DMS153 treated with DMSO at 0.1 percent for 48 hours (cell line): ENCODE results near the gene IL16.

Source experiments
- DNase-seq: peaks from one replicate; lab custom pipeline; 2025; ENCODE audit not compliant: unreplicated experiment; lab: John Stamatoyannopoulos, UW

The IL16 gene

DNA sequence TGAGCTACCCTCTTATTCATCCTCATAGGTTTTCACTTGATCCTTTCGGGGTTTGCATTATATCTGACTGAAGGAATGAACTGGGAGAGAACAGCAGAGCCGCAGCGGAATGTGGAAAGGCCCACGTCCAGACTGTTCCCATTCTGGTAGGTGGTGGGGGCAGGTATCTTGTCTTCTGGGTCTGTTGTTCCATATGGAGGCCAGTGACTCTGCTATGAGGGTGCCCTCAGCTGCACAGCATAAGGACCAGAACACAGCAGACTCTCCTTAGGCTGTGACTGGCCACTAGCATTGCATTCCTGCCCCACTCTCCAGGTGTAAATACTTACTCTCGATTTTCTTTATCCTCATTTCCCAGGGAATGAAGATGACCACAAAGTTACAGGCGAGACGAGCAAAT, 165.2 kb downstream of the IL16 start:
- no peak for DNase-seq

DNA sequence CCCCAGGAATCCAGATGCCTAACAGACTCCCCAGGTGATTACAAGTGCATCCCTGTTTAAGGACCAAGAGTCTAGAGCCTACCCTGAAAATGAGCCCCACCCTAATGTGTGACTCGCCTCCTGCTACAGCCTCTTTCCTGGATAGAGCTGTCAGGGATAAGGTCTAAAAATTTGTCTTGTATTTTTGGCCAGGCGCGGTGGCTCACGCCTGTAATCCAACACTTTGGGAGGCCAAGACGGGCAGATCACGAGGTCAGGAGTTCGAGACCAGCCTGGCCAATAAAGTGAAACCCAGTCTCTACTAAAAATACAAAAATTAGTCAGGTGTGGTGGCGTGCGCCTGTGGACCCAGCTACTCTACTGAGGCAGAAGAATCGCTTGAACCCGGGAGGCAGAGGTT, 166.1 kb downstream of the IL16 start:
- DNase-seq: no peak

DNA sequence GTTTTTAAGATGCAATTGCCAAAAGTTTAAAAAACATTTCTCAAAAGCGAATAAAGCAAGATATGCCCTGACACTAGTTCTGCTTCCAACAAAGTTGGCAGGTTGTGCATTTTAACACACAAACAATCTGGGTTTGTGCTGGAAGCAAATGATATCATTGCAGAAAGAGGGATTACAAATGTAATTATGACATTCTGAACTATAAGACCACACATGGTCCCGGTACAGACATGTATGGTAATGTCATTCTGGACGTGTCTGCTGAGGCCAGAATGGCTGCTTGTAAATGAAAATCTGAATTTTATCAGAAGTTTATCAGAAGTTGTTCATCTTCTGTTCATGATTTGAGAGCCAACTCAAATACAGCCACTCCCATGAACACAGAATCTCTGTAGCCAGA, 166.6 kb downstream of the IL16 start:
- no peak for DNase-seq
